H7 (cell line): Measurements from ENCODE around the gene CBX6. TPM values are rescaled to one million over a fixed set of nuclear protein-coding genes. Genes with fewer than 3 reads are reported as not detected.
"Not testable (repeated sequence)": the region's sequence is repeated elsewhere in the genome, so short reads cannot be mapped to it uniquely, and the experiment has no call there.

ENCODE experiments used
- DNase-seq: peaks from one replicate; pipeline ENCODE4 v3.0.0; 2012
- H3K27me3 ChIP-seq: 2 replicates; pipeline ENCODE4 v1.6.0; 2011; ENCODE audit warnings: mild to moderate bottlenecking, low read length; ENCODE audit not compliant: control insufficient read depth, insufficient read depth
- H3K36me3 ChIP-seq: replicated peaks from 2 replicates; pipeline ENCODE4 v1.5.1; 2011; ENCODE audit warnings: low read length; ENCODE audit not compliant: control insufficient read depth, insufficient read depth
- H3K4me3 ChIP-seq: 2 replicates; pipeline ENCODE4 v1.5.1; 2011; ENCODE audit warnings: low read depth, mild to moderate bottlenecking, control low read depth, low read length, moderate library complexity; ENCODE audit not compliant: insufficient read depth
- total RNA-seq: library from RNA; depleted of rRNA; stranded (reverse); fragments of >200 nt; shearing (Covaris generic); gene quantifications from 2 replicates; pipeline ENCODE4 v1.2.3, GENCODE V29; 2014; rRNA removed

CBX6 gene
- total RNA-seq = 18.3 and 19.2 TPM in 2 replicates

DNA sequence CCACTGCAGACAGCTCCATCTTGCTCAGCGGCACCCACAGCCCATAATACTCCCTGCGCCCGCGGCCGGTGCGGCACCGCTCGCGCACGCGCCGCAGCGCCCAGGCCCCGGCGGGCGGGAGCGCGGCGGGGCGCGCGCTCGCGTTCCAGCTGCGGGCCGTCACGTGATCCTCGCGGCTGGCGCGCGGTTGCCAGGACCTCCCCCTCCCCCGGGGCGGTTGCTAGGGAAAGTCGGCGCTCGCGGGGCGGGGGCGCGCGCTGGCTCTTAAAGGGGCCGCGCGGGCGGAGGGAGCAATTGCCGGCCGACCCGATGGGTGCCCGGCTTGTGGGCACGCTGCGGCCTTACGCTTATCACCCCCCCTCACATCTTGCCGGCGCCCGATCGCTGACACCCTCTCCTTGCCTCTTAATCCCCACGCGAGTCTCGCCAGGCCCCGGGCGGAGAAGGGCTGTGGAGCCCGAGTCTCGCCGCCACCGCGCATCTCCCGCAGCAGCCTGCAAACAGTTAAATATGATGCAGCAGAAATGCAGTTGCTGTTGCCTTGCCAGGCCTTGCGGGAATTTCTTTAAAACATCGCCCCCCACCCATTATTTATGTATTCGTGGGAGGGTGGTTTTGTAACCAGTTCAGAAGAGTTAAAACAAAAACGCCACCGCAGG, at the start of gene CBX6:
Gene CBX6 (minus strand): TSS at position 45 of the 659 bp plus-strand sequence. CDS start 26 bp downstream, at position 19.
- Histone ChIP-seq H3K4me3 (peak within 1 kb of the TSS; percentile 81), H3K27me3 (no peaks in the 10 kb centered on the region), H3K36me3 (peaks cover 15% of the 10 kb centered on the region)
- DNase-seq = peak; percentile 99

DNA sequence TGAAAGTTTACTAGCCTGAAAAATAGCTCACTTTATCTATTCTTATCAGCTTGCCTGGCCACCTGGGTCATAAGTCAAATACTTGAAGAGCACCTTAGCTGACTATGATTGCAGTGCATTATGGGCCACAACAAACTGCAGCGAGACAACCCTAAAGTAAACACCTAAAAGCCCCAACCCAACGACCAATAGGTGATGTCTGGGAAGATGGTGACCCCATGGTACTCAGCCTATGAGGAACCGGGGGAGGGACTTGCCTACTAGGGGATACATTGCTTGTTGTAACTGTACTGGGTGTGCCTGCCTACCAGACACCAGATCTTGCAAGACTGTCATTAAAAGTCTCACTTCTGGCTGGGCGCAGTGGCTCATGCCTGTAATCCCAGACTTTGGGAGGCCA, 49.8 kb upstream of the CBX6 start:
- no peak for DNase-seq
- no peaks in the 10 kb centered on the region for H3K27me3 ChIP-seq
- H3K36me3 ChIP-seq = no peaks in the 10 kb centered on the region
- no peak overlapping the region for H3K4me3 ChIP-seq

- Histone ChIP-seq H3K27me3 (no peaks in the 10 kb centered on the region), H3K4me3 (no peak overlapping the region), H3K36me3 (no peaks in the 10 kb centered on the region)
- no peak for DNase-seq
These were observed 49.1 kb upstream of the CBX6 start for GRCh38 chr22:38921120-38921519.

GRCh38 chr22:38919631-38920190, 47.7 kb upstream of the CBX6 start:
- no peak for DNase-seq
- Histone ChIP-seq H3K36me3 (no peaks in the 10 kb centered on the region), H3K27me3 (no peaks in the 10 kb centered on the region), H3K4me3 (no peak overlapping the region)

GRCh38 chr22:38911434-38911833, 39.4 kb upstream of the CBX6 start:
- H3K27me3 ChIP-seq = no peaks in the 10 kb centered on the region
- no peaks in the 10 kb centered on the region for H3K36me3 ChIP-seq
- no peak overlapping the region for H3K4me3 ChIP-seq
- DNase-seq = no peak

GRCh38 chr22:38907767-38908166, 35.8 kb upstream of the CBX6 start:
- Histone ChIP-seq H3K4me3 (no peak overlapping the region), H3K36me3 (no peaks in the 10 kb centered on the region), H3K27me3 (no peaks in the 10 kb centered on the region)
- no peak for DNase-seq

DNA sequence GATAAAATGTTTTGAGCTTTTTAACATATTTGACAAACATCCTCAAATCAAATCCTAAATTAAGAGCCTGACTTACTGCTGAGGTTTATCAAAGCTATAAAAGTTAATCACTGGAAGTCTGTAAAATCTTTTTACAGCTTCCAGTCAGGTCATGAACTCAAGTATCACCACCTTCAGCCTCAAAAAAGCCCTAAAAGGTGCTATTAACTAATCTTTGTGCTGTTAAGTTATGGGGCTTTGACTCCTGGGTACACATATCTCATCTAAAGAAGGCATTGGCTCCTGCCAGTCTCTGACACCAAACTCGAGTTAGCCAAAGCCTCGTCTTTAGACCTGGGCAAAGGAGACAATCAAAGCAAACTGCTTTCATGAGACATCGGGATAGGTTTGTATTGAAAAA, 34.0 kb upstream of the CBX6 start:
- Histone ChIP-seq H3K36me3 (no peaks in the 10 kb centered on the region), H3K4me3 (no peak overlapping the region)
- DNase-seq = no peak

DNA sequence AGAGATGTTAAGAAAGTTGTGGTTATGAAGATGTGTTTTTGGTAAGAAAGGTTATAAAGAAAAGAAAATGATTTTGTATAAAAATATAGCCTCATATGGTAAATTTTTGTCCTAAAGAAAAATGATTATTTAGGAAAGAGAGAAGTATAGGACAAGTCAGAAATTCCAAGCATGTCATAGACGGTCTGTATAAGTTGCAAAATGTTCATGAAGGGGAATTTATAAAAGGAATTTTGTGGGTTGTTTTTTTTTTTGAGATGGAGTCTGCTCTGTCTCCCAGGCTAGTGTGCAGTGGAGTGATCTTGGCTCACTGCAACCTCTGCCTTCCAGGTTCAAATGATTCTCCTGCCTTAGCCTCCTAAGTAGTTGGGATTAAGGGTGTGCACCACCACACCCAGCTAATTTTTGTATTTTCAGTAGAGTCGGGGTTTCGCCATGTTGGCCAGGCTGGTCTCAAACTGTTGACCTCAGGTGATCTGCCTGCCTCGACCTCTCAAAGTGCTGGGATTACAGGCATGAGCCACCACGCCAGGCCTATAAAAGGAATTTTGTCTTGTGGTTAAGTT, 32.1 kb upstream of the CBX6 start:
- not testable (repeated sequence) for H3K4me3 ChIP-seq, H3K27me3 ChIP-seq, DNase-seq, H3K36me3 ChIP-seq

More for the DNA sequence above, 34.0 kb upstream of the CBX6 start:
- H3K27me3 ChIP-seq = no peaks in the 10 kb centered on the region

DNA sequence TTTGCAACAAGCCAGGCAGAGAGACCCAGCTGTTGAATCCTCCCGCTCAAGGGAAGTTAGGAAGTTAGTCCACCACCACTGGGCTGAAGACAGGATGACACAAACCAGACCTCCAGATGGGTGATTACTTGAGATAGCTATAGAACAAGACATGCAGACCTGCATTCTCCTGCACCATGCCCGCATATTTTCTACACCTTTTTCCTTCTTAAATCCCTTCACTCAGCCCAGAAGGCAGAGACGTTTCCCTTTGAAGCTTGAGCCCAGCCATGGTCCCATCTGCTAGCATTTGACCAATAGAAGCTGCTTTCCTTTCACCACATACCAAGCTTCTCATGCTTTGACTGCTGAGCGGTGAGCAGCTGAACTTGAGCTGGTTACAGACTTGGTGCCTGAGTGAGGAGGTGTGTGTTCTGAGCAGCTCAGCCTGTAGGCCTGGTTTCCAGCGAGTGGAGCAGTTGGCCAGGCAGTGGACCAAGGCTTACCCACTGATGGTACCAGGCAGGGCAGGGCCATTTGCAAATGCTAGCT, 29.2 kb upstream of the CBX6 start:
- no peaks in the 10 kb centered on the region for H3K27me3 ChIP-seq

GRCh38 chr22:38900677-38901076, 28.7 kb upstream of the CBX6 start:
- no peak overlapping the region for H3K4me3 ChIP-seq
- H3K27me3 ChIP-seq = no peaks in the 10 kb centered on the region
- no peaks in the 10 kb centered on the region for H3K36me3 ChIP-seq
- DNase-seq = no peak

More for the DNA sequence above, 29.2 kb upstream of the CBX6 start:
- DNase-seq = no peak
- H3K4me3 ChIP-seq = no peak overlapping the region
- no peaks in the 10 kb centered on the region for H3K36me3 ChIP-seq

DNA sequence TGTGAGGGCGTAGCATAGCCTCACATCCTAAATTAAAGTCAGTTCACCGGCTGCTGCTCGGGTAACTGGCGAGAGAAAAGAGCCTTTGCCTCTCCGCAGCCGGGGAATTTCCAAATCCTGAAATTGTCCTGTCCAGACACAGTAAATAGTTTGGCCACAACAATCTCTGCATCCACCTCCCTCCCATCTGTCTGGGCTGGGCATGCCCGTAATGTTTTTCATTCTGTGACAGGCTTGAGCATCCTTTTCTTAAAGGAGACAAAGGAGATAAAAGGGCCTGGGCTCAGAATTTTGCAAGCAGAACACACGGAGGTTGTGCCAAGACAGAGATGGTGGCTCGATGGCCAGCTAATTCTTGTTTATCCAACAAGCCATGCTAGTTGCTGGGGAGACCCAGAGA, 19.2 kb upstream of the CBX6 start:
- no peaks in the 10 kb centered on the region for H3K27me3 ChIP-seq
- H3K36me3 ChIP-seq = no peaks in the 10 kb centered on the region
- H3K4me3 ChIP-seq = no peak overlapping the region
- DNase-seq = no peak

- no peak for DNase-seq
- no peaks in the 10 kb centered on the region for H3K36me3 ChIP-seq
- H3K27me3 ChIP-seq = no peaks in the 10 kb centered on the region
- no peak overlapping the region for H3K4me3 ChIP-seq
These were observed 18.4 kb upstream of the CBX6 start for GRCh38 chr22:38890377-38890776.

DNA sequence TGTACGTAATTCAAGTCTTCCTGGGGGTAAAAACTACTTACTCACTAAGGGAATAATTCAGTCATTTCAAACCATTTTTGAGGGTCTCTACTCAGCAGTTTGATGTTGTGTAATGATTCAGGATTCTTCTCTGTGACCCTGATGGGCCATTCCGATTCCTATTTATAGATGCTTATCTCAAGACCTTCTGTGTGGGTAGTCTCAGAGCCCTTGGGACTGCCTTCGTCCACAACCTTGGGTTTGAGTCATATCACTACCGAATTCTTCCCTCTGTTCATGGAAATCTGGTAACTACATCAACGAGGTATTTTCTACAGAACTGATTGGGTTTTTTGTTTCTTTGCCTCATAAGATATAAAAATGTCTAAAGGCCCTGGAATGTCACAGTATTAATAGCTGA, 14.3 kb upstream of the CBX6 start:
- Histone ChIP-seq H3K36me3 (no peaks in the 10 kb centered on the region), H3K4me3 (no peak overlapping the region), H3K27me3 (no peaks in the 10 kb centered on the region)
- DNase-seq = no peak

DNA sequence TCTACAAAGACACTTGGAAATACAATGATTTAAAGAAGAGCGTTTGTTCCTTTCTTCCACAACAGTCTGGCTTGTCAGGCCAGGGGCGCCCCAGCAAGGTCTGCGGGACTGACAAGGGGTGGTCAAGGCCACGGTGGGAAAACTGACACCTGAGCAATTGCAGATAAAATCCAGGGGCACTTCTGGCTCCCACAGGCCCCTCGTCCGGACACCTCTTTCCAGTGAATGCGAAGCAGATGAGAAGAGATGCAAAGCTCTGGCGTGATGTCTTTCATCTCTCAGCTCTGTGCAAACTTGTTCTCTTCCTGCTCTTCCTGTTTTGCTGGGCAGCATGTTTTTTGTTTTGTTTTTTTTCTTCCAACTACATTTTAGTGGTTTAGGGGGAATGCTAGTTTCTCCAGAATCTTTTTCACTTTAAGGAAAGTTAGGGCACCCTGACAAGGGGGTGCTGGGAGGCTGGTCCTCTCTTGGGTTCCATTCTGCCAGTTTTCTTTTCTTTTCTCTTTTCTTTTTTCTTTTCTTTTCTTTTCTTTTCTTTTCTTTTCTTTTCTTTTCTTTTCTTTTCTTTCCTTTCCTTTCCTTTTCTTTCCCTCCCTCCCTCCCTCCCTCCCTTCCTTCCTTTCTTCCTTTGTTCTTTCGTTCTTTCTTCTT, 11.1 kb upstream of the CBX6 start:
- Histone ChIP-seq H3K4me3 (no peak overlapping the region), H3K27me3 (no peaks in the 10 kb centered on the region), H3K36me3 (no peaks in the 10 kb centered on the region)
- DNase-seq = peak; percentile 19
